WTC11 (cell line): ENCODE data around the gene TREH. TPM values are rescaled to one million over a fixed set of nuclear protein-coding genes. Genes with fewer than 3 reads are reported as not detected.

ENCODE experiments used
- ATAC-seq: fragments of 200-7000 bp; cut with Tn5 transposase; 2 replicates; pipeline ENCODE4 v1.10.0; 2021; ENCODE audit warnings: mild to moderate bottlenecking, moderate library complexity
- CTCF ChIA-PET: fragments of 300-600 bp; sonication (Branson Sonifier 250); formaldehyde crosslinking; loops from one replicate; lab custom pipeline; 2021; ENCODE audit warnings: antibody characterized with exemption; lab: Charles Lee
- POLR2A ChIA-PET: fragments of 350-600 bp; sonication (Branson Sonifier 250); formaldehyde crosslinking; loops from one replicate; lab custom pipeline; 2021; ENCODE audit warnings: antibody characterized with exemption; lab: Charles Lee
- DNase-seq: peaks from one replicate; pipeline ENCODE4 v3.0.0; 2021; ENCODE audit warnings: low spot score
- H3K27ac Mint-ChIP-seq: 2 replicates; pipeline ENCODE4 v1.8.0; 2021; ENCODE audit warnings: mixed read lengths
- H3K27me3 Mint-ChIP-seq: 2 replicates; pipeline ENCODE4 v1.8.0; 2021; ENCODE audit warnings: low read depth, mild to moderate bottlenecking, moderate library complexity, mixed read lengths
- H3K36me3 Mint-ChIP-seq: 2 replicates; pipeline ENCODE4 v1.8.0; 2021; ENCODE audit warnings: mixed read lengths
- H3K4me1 Mint-ChIP-seq: 2 replicates; pipeline ENCODE4 v1.8.0; 2022; ENCODE audit warnings: mixed read lengths
- H3K4me3 Mint-ChIP-seq: 2 replicates; pipeline ENCODE4 v1.8.0; 2021; ENCODE audit warnings: mild to moderate bottlenecking, moderate library complexity, mixed read lengths
- H3K9me3 Mint-ChIP-seq: 2 replicates; pipeline ENCODE4 v1.8.0; 2021; ENCODE audit warnings: mixed read lengths
- ESRRA ChIP-seq: sonication (generic); formaldehyde crosslinking; IDR thresholded peaks from 2 replicates; pipeline ENCODE4 v1.8.1; 2022; ENCODE audit warnings: mild to moderate bottlenecking, missing genetic modification reagents, borderline replicate concordance
- GRHL2 ChIP-seq: fragments of 250-450 bp; sonication (Bioruptor Pico); IDR thresholded peaks from 2 replicates; pipeline ENCODE4 v1.8.0; 2022; ENCODE audit warnings: mild to moderate bottlenecking, moderate library complexity; ENCODE audit not compliant: insufficient replicate concordance, severe bottlenecking
- HMGA2 ChIP-seq: fragments of 250-450 bp; sonication (Bioruptor Pico); IDR thresholded peaks from 2 replicates; pipeline ENCODE4 v1.4.0; 2021; ENCODE audit warnings: mild to moderate bottlenecking, moderate library complexity
- JAZF1 ChIP-seq: fragments of 250-450 bp; sonication (Bioruptor Pico); IDR thresholded peaks from 2 replicates; pipeline ENCODE4 v1.9.0; 2021; ENCODE audit warnings: moderate library complexity, mild to moderate bottlenecking, inconsistent platforms
- KAT7 ChIP-seq: sonication (generic); formaldehyde crosslinking; IDR thresholded peaks from 2 replicates; pipeline ENCODE4 v1.8.1; 2023; ENCODE audit warnings: missing genetic modification reagents, mild to moderate bottlenecking, borderline replicate concordance
- MXD4 ChIP-seq: fragments of 250-450 bp; sonication (Bioruptor Pico); IDR thresholded peaks from 2 replicates; pipeline ENCODE4 v1.8.0; 2021; ENCODE audit warnings: mild to moderate bottlenecking, moderate library complexity, borderline replicate concordance
- NR1H2 ChIP-seq: sonication (generic); formaldehyde crosslinking; IDR thresholded peaks from 2 replicates; pipeline ENCODE4 v1.9.0; 2021; ENCODE audit warnings: mild to moderate bottlenecking, moderate library complexity, missing genetic modification reagents
- PRRX2 ChIP-seq: fragments of 250-450 bp; sonication (Bioruptor Pico); IDR thresholded peaks from 2 replicates; pipeline ENCODE4 v1.8.0; 2021; ENCODE audit warnings: mild to moderate bottlenecking
- RORB ChIP-seq: fragments of 250-450 bp; sonication (Bioruptor Pico); IDR thresholded peaks from 2 replicates; pipeline ENCODE4 v1.9.0; 2021; ENCODE audit warnings: mild to moderate bottlenecking
- SOX15 ChIP-seq: fragments of 250-450 bp; sonication (Bioruptor Pico); IDR thresholded peaks from 2 replicates; pipeline ENCODE4 v1.9.0; 2021; ENCODE audit warnings: mild to moderate bottlenecking
- TCF7 ChIP-seq: sonication (generic); formaldehyde crosslinking; IDR thresholded peaks from 2 replicates; pipeline ENCODE4 v1.8.0; 2022; ENCODE audit warnings: mild to moderate bottlenecking, low read depth, missing genetic modification reagents, moderate library complexity
- TP53 ChIP-seq: sonication (generic); formaldehyde crosslinking; IDR thresholded peaks from 2 replicates; pipeline ENCODE4 v1.8.1; 2023; ENCODE audit warnings: mild to moderate bottlenecking, missing genetic modification reagents
- ZNF317 ChIP-seq: sonication (generic); formaldehyde crosslinking; IDR thresholded peaks from 2 replicates; pipeline ENCODE4 v1.8.1; 2023; ENCODE audit warnings: low read depth, mild to moderate bottlenecking, moderate library complexity, missing genetic modification reagents, borderline replicate concordance
- ZNF396 ChIP-seq: fragments of 250-450 bp; sonication (Bioruptor Pico); IDR thresholded peaks from 2 replicates; pipeline ENCODE4 v1.8.0; 2021; ENCODE audit warnings: mild to moderate bottlenecking, moderate library complexity, borderline replicate concordance
- total RNA-seq: library from RNA; stranded (reverse); gene quantifications from 3 replicates; pipeline ENCODE4 v1.2.3, GENCODE V29; 2021
- TF ChIP-seq, protein P1 (sequence below): fragments of 200-600 bp; IDR thresholded peaks from 2 replicates; pipeline ENCODE4 v1.8.0; 2022; ENCODE audit warnings: antibody characterized with exemption
- TF ChIP-seq, protein P2 (sequence below): sonication (generic); formaldehyde crosslinking; IDR thresholded peaks from 2 replicates; pipeline ENCODE4 v1.8.1; 2022; ENCODE audit warnings: mild to moderate bottlenecking, moderate library complexity, missing genetic modification reagents
- TF ChIP-seq, protein P3 (sequence below): sonication (generic); formaldehyde crosslinking; IDR thresholded peaks from 2 replicates; pipeline ENCODE4 v1.8.1; 2022; ENCODE audit warnings: low read depth, missing genetic modification reagents, borderline replicate concordance
- TF ChIP-seq, protein P4 (sequence below): sonication (generic); formaldehyde crosslinking; IDR thresholded peaks from 2 replicates; pipeline ENCODE4 v1.8.1; 2023; ENCODE audit warnings: mild to moderate bottlenecking, missing genetic modification reagents, borderline replicate concordance
- TF ChIP-seq, protein P5 (sequence below): fragments of 250-450 bp; sonication (Bioruptor Pico); IDR thresholded peaks from 2 replicates; pipeline ENCODE4 v1.9.0; 2021; ENCODE audit warnings: mild to moderate bottlenecking
- TF ChIP-seq, protein P6 (sequence below): sonication (generic); formaldehyde crosslinking; IDR thresholded peaks from 2 replicates; pipeline ENCODE4 v1.8.1; 2023; ENCODE audit warnings: mild to moderate bottlenecking, missing genetic modification reagents
- TF ChIP-seq, protein P7 (sequence below): sonication (generic); formaldehyde crosslinking; IDR thresholded peaks from 2 replicates; pipeline ENCODE4 v1.8.0; 2022; ENCODE audit warnings: mild to moderate bottlenecking, missing genetic modification reagents

Gene TREH
- total RNA-seq, 1 experiment from 2014 or later = not detected

DNA sequence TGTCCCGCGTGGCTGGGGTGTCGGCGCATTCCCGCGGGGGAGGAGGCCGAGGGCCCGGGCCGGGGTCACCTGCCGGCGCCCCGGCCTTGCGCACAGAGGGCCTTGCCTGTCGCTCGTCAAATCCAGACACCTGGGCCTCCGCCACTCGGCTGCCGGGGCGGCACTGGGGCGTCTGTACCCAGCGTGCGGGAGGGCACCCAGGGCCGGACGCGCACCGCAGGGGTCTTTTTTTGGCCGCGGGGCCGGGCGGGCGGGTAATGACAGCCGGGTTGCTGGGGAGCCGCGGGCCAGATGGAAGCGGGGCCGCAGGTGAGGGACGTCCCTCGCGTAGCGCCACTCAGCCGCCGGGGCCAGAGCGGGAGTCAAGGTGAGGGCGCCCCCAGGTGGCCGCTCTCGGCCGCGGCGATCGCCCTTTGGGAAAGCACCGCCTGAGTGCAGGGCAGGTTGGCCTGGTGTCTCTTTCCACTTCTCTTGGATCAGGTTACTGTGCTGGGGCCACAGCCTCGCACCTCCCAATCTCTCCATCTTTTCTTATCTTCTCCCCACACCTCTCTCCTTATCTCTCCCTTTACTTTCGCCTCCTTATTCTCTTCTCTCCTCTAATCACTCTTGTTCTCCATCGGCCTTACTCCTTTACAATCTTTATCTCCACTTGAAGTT lies 68.5 kb downstream of the TREH start (continued):
- TF ChIP-seq KAT7 (CRISPR knock-in tag) (0 out of 2 replicates have a peak, but pooled peaks have one; percentile 68), MXD4 (CRISPR knock-in tag) (no peak), ZNF317 (CRISPR knock-in tag) (0 out of 2 replicates have a peak, but pooled peaks have one; percentile 8), JAZF1 (CRISPR knock-in tag) (no peak)
- TF ChIP-seq, protein P1, sequence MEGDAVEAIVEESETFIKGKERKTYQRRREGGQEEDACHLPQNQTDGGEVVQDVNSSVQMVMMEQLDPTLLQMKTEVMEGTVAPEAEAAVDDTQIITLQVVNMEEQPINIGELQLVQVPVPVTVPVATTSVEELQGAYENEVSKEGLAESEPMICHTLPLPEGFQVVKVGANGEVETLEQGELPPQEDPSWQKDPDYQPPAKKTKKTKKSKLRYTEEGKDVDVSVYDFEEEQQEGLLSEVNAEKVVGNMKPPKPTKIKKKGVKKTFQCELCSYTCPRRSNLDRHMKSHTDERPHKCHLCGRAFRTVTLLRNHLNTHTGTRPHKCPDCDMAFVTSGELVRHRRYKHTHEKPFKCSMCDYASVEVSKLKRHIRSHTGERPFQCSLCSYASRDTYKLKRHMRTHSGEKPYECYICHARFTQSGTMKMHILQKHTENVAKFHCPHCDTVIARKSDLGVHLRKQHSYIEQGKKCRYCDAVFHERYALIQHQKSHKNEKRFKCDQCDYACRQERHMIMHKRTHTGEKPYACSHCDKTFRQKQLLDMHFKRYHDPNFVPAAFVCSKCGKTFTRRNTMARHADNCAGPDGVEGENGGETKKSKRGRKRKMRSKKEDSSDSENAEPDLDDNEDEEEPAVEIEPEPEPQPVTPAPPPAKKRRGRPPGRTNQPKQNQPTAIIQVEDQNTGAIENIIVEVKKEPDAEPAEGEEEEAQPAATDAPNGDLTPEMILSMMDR = peak; percentile 87
- TF ChIP-seq, protein P2, sequence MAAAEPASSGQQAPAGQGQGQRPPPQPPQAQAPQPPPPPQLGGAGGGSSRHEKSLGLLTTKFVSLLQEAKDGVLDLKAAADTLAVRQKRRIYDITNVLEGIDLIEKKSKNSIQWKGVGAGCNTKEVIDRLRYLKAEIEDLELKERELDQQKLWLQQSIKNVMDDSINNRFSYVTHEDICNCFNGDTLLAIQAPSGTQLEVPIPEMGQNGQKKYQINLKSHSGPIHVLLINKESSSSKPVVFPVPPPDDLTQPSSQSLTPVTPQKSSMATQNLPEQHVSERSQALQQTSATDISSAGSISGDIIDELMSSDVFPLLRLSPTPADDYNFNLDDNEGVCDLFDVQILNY = 0 out of 2 replicates have a peak, but pooled peaks have one; percentile 47

DNA sequence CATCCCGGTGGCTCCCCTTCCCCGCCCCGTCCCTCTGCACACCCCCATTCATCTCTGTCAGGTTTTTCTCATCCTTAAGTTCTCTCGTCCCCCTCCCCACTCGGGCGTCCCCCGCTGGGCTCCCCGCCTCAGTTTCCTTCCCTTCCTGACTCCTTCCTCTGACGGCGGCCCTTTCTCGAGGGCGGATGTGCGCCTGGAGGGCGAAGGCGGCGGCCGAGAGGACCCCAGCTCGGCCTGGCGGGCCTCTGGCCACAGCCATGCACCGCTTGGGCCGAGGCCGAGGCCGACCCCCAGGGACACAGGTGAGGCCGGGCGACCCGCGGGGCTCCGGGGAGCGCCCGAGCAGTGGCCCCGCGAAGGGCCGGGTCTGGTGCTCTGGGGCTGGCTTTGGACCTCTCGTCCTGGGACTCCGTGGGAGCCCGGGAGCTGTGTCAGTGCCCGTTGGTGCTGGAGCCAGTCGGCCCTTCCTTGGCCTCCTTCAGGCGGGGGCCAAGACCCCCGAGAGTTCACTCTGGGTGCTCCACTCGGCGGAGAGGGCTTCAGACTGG lies 69.2 kb downstream of the TREH start:
- Mint-ChIP-seq H3K27me3 (peaks cover 68% of the 10 kb centered on the region), H3K36me3 (no peaks in the 10 kb centered on the region; the same call in 1 of the 2 replicates), H3K4me3 (peak overlapping the region; percentile 68), H3K9me3 (no peaks in the 10 kb centered on the region), H3K27ac (no peak overlapping the region), H3K4me1 (peaks cover 60% of the 10 kb centered on the region)
- DNase-seq = peak; percentile 36
- ChIA-PET POLR2A (interaction anchor here (1.2 kb wide), 2 partner anchors 14 to 25 kb away, joined by 3 to 5 read pairs; no protein-coding TSS in a partner anchor), CTCF (interaction anchor here (0.5 to 12.5 kb wide), 14 partner anchors 9 to 416 kb away, joined by 3 to 127 read pairs (median 4); partner anchors contain the start of gene DDX6)
- TF ChIP-seq ESRRA (CRISPR knock-in tag) (no peak), ZNF396 (no peak), SOX15 (CRISPR knock-in tag) (no peak), KAT7 (CRISPR knock-in tag) (no peak), NR1H2 (no peak), TP53 (no peak), GRHL2 (CRISPR knock-in tag) (no peak), PRRX2 (no peak), TCF7 (CRISPR knock-in tag) (no peak), RORB (no peak), HMGA2 (no peak)
- TF ChIP-seq, protein P3, sequence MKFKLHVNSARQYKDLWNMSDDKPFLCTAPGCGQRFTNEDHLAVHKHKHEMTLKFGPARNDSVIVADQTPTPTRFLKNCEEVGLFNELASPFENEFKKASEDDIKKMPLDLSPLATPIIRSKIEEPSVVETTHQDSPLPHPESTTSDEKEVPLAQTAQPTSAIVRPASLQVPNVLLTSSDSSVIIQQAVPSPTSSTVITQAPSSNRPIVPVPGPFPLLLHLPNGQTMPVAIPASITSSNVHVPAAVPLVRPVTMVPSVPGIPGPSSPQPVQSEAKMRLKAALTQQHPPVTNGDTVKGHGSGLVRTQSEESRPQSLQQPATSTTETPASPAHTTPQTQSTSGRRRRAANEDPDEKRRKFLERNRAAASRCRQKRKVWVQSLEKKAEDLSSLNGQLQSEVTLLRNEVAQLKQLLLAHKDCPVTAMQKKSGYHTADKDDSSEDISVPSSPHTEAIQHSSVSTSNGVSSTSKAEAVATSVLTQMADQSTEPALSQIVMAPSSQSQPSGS (CRISPR knock-in tag) = no peak
- TF ChIP-seq, protein P4, sequence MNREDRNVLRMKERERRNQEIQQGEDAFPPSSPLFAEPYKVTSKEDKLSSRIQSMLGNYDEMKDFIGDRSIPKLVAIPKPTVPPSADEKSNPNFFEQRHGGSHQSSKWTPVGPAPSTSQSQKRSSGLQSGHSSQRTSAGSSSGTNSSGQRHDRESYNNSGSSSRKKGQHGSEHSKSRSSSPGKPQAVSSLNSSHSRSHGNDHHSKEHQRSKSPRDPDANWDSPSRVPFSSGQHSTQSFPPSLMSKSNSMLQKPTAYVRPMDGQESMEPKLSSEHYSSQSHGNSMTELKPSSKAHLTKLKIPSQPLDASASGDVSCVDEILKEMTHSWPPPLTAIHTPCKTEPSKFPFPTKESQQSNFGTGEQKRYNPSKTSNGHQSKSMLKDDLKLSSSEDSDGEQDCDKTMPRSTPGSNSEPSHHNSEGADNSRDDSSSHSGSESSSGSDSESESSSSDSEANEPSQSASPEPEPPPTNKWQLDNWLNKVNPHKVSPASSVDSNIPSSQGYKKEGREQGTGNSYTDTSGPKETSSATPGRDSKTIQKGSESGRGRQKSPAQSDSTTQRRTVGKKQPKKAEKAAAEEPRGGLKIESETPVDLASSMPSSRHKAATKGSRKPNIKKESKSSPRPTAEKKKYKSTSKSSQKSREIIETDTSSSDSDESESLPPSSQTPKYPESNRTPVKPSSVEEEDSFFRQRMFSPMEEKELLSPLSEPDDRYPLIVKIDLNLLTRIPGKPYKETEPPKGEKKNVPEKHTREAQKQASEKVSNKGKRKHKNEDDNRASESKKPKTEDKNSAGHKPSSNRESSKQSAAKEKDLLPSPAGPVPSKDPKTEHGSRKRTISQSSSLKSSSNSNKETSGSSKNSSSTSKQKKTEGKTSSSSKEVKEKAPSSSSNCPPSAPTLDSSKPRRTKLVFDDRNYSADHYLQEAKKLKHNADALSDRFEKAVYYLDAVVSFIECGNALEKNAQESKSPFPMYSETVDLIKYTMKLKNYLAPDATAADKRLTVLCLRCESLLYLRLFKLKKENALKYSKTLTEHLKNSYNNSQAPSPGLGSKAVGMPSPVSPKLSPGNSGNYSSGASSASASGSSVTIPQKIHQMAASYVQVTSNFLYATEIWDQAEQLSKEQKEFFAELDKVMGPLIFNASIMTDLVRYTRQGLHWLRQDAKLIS (CRISPR knock-in tag) = no peak
- TF ChIP-seq, protein P5, sequence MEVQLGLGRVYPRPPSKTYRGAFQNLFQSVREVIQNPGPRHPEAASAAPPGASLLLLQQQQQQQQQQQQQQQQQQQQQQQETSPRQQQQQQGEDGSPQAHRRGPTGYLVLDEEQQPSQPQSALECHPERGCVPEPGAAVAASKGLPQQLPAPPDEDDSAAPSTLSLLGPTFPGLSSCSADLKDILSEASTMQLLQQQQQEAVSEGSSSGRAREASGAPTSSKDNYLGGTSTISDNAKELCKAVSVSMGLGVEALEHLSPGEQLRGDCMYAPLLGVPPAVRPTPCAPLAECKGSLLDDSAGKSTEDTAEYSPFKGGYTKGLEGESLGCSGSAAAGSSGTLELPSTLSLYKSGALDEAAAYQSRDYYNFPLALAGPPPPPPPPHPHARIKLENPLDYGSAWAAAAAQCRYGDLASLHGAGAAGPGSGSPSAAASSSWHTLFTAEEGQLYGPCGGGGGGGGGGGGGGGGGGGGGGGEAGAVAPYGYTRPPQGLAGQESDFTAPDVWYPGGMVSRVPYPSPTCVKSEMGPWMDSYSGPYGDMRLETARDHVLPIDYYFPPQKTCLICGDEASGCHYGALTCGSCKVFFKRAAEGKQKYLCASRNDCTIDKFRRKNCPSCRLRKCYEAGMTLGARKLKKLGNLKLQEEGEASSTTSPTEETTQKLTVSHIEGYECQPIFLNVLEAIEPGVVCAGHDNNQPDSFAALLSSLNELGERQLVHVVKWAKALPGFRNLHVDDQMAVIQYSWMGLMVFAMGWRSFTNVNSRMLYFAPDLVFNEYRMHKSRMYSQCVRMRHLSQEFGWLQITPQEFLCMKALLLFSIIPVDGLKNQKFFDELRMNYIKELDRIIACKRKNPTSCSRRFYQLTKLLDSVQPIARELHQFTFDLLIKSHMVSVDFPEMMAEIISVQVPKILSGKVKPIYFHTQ = no peak
- TF ChIP-seq, protein P6, sequence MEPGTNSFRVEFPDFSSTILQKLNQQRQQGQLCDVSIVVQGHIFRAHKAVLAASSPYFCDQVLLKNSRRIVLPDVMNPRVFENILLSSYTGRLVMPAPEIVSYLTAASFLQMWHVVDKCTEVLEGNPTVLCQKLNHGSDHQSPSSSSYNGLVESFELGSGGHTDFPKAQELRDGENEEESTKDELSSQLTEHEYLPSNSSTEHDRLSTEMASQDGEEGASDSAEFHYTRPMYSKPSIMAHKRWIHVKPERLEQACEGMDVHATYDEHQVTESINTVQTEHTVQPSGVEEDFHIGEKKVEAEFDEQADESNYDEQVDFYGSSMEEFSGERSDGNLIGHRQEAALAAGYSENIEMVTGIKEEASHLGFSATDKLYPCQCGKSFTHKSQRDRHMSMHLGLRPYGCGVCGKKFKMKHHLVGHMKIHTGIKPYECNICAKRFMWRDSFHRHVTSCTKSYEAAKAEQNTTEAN (CRISPR knock-in tag) = no peak
- TF ChIP-seq, protein P7, sequence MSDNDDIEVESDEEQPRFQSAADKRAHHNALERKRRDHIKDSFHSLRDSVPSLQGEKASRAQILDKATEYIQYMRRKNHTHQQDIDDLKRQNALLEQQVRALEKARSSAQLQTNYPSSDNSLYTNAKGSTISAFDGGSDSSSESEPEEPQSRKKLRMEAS (CRISPR knock-in tag) = no peak
- TF ChIP-seq, all 79 proteins: peak for 0
- ATAC-seq = no peak
